CD4-positive, alpha-beta T cell treated with Interleukin-10 for 1 hour (primary cell): ENCODE data around the gene DPEP2.
A peak's percentile ranks its signal among the peaks of the same experiment; 100 is the strongest.
"Not testable (repeated sequence)": the region's sequence is repeated elsewhere in the genome, so short reads cannot be mapped to it uniquely, and the experiment has no call there.

Experiments used
- DNase-seq: peaks from one replicate; pipeline ENCODE4 v3.0.0-alpha.2; 2020

DPEP2 gene, protein sequence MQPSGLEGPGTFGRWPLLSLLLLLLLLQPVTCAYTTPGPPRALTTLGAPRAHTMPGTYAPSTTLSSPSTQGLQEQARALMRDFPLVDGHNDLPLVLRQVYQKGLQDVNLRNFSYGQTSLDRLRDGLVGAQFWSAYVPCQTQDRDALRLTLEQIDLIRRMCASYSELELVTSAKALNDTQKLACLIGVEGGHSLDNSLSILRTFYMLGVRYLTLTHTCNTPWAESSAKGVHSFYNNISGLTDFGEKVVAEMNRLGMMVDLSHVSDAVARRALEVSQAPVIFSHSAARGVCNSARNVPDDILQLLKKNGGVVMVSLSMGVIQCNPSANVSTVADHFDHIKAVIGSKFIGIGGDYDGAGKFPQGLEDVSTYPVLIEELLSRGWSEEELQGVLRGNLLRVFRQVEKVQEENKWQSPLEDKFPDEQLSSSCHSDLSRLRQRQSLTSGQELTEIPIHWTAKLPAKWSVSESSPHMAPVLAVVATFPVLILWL

DNA sequence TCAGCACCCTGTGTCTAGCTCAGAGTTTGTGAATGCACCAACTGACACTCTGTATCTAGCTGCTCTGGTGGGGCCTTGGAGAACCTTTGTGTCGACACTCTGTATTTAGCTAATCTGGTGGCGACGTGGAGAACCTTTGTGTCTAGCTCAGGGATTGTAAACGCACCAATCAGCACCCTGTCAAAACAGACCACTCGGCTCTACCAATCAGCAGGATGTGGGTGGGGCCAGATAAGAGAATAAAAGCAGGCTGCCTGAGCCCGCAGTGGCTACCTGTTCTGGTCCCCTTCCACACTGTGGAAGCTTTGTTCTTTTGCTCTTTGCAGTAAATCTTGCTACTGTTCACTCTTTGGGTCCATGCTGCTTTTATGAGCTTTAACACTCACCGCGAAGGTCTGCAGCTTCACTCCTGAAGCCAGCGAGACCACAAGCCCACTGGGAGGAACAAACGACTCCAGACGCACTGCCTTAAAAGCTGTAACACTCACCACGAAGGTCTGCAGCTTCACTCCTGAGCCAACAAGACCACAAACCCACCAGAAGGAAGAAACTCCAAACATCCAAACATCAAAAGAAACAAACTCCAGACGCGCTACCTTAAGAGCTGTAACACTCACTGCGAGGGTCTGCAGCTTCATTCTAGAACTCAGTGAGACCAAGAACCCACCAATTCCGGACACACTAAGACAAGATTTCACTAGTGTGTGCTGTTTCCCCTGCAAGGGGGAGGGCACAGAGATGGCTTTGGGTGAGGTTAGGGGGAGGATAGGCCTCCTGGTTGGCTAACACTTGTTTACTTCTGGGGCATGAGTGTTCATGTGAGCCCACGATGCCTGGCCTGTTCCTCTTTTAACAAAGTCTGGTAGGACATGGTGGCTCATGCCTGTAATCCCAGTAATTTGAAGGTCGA lies at the start of gene DPEP2:
DPEP2 (minus strand) TSS at position 706 of the 910 bp plus-strand sequence. CDS start 6,272 bp downstream, outside the sequence.
- DNase-seq = peak; percentile 62

DNA sequence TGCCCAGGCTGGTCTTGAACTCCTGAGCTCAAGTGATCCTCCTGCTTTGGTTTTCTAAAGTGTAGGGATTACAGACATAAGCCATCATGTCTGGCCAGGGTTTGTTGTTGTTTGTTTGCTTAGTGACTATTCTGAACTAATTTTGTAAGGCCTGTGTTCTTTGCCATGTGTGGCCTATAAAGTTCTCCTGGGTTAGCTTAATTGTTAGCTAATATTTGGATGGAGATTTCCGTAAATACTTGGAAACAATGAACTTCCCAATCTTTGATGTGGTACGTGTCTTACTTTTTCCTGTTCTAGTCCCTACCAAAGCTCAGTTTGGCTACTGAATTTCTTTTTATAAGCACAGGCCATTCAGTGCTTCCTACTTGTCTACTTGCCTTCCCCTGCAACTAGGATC lies 48.7 kb upstream of the DPEP2 start:
- DNase-seq = no peak

GRCh38 chr16:68046106-68046505 lies 46.8 kb upstream of the DPEP2 start:
- DNase-seq = no peak

DNA sequence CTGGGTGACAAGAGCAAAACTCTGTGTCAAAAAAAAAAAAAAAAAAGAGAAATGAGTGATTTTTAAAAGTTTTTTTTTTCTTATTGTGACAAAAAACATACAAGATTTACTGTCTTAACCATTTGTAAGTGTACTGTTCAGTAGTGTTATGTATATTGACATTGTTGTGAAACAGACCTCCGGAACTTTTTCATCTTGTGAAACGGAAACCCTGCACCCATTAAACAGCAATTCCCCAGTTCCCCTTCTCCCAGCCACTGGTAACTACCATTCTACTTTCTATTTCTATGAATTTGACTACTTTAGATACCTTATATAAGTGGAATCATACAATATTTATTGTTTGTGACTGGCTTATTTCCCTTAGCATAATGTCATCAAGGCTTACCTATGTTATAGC lies 42.5 kb upstream of the DPEP2 start:
- DNase-seq = no peak

DNA sequence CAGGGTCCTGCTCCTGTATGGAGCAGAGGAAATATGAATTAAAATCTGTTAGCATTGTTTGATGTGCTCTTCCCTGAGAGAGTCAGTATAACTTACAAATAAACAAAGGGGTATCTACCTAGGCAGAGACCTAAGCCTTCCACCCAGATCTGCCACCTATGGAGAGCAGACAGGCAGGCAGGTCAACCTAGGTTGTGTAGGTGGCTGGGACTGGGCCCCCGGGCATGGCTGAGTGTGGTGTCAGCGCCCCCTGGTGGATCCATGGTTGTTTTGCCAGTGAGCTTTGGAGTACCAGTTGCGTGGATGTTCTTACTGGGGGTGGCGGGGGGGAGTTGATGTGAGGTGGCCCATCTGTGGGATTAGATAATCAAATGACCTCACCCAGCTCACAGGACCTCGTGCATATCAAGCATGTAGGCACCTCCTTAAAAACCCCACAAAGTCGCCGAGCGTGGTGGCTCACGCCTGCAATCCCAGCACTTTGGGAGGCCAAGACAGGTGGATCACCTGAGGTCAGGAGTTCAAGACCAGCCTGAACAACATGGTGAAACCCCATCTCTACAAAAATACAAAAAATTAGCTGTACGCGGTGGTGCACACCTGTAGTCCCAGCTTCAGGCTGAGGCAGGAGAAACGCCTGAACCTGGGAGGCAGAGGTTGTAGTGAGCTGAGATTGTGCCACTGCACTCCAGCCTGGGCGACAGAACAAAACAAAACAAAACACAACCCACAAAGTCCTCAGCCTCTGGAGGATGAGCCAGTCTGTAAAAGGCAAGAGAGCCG lies 41.4 kb upstream of the DPEP2 start:
- peak; percentile 92 for DNase-seq

DNA sequence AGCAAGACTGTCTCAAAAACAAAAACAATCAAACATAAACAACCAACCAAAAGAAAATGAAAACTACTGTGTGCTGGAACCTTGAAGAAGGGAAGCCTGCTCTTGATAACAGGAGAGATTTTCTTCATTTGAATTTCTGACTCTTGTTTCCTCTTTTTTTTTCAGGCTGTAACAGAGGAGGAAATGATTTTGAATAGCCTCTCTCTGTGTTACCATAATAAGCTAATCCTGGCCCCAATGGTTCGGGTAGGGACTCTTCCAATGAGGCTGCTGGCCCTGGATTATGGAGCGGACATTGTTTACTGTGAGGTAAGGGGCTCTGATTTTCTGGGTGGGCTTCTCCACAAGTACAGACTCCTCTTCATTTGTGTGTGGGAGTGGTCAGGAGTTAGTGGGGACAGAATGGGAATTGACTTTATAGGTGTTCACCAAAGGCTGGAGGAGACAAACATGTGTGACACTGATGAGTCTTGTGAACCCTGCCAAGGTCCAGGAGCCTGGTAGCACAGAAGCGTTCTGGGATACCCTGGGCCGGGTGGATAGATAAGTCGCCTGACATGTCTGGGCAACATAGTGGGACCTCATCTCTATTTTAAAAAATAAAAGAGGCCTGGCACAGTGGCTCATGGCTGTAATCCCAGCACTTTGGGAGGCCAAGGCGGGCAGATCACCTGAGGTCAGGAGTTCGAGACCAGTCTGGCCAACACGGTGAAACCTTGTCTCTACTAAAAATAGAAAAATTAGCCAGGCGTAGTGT lies 38.7 kb upstream of the DPEP2 start:
- DNase-seq = no peak

DNA sequence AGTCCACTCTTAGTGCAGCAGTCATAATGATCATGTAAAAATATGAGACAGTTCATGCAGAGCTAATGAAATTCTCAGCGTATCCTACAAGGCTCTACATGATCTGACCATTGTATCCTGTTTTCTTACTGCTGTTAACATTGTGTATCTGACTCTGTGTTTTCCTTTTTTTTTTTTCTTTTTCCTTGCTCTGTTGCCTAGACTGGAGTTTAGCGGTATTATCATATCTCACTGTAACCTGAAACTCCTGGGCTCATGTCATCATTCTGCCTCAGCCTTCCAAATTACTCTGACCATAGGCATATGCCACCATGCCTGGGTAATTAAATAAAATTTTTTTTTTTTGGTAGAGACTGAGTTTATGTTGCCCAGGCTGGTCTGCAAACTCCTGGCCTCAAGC lies 35.9 kb upstream of the DPEP2 start:
- DNase-seq = no peak

DNA sequence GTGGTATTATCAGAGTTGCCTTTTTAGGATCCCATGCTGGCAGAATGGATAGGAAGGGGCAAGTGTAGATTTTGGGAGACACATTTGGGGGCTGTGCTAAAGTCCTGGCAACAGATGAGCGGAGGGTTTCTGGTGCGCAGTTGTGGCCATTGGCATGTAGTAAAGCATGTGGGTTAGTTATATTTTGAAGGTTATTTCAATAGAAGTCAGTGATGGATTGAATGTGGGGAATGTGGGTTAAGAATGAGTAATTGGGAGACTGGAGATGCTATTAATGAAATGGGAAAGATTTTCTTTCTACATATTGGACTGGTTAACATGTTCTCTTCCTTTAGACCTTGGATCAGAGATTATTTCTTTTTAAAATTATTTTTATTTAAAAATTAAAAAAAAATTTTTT lies 33.8 kb upstream of the DPEP2 start:
- no peak for DNase-seq

GRCh38 chr16:68031951-68032350 lies 32.7 kb upstream of the DPEP2 start:
- no peak for DNase-seq

DNA sequence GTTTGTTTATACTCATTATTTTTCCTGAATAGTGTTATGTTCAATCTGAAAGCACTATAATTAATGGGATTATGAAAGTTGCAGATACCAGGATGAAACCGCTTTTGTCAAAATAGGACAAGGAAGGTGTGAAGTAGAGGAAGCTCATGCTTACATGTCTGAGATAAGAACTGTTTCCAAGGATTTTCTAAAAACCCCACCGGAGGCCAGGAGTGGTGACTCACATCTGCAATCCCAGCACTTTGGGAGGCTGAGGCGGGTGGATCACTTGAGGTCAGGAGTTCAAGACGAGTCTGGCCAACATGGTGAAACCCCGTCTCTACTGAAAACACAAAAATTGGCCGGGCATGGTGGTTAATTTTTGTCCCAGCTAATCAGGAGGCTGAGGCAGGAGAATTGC lies 30.8 kb upstream of the DPEP2 start:
- DNase-seq = not testable (repeated sequence)

DNA sequence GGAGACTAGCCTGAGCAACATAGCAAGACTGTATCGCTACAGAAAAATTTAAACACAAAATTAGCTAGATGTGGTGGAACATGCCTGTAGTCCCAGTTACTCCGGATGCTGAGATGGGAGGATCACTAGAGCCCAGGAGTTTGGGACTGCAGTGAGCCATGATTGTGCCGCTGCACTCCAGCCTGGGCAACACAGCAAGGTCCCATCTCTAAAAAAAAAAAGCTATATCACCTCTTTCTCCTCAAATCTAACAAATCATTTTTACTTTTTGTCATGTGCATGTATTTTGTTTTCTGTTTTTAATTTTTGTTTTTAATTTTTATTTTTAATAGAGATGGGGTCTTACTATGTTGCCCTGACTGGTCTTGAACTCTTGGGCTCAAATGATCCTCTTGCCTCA lies 29.7 kb upstream of the DPEP2 start:
- no peak for DNase-seq

DNA sequence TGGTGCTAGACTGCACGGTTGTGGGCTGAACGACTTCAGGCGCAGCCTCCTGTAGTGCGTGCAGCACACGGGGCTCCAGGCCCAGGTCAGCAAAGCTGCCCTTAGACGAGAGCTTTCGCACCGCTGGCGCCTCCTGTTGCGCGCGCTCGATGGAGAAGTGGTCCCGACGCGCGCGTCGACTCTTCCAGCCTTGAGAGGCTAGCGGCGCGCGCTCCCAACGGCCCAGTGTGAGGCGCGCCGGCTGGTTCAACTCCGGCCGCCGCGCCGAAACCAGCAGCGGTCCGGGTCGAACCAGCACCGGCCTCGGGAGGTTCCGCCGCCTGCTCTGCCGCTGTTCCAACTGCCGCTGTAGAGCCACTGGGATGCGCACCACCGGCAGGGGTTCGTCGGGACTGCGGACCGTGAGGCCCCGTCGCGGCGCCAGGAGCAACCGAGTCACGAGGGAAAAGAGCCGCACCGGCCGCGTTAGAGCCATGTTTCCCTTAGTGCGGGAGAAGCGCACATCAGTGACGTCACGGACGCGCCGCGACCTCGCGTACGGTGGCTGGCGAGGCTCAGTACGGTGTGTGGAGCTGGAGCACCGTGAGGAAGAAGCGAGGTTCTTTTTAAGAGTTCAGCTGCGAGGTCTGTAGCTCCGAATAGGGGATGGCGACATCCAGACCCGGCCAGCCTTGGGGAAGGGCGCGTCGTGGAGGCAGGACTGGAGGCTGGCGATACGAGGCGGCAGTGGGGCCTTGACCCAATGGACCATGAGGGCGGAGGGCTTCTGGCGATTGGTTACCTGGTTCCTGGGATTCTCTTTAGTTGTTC lies 23.6 kb upstream of the DPEP2 start, which contains the start of the genes DDX28 and DUS2:
DDX28 (minus strand) TSS at position 505 of the 810 bp plus-strand sequence; CDS start at position 475, 30 bp downstream.
DUS2 (plus strand) TSS at position 557 of the 810 bp plus-strand sequence. CDS start 14,740 bp downstream, outside the sequence.
- DNase-seq = peak; percentile 95

GRCh38 chr16:68022278-68022727 lies 23.0 kb upstream of the DPEP2 start:
- DNase-seq = no peak

DNA sequence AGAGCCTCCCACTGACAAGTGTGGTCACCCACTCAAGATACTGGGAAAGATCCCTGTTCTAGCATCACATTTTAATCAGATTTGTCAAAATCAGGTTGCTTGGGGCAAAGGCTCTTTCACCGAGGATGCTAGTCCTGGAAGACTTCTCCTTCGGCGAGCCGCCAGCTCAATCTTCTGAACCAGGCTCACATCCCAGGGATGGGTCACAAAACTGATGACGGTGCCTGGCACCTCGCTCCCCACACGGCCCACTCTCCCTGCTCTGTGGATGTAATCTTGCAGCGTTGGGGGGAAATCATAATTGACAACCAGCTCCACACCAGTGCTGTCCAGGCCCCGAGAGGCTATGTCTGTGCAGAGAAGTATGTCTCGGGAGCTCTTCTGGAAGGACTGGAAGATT lies 22.2 kb upstream of the DPEP2 start:
- DNase-seq = no peak

DNA sequence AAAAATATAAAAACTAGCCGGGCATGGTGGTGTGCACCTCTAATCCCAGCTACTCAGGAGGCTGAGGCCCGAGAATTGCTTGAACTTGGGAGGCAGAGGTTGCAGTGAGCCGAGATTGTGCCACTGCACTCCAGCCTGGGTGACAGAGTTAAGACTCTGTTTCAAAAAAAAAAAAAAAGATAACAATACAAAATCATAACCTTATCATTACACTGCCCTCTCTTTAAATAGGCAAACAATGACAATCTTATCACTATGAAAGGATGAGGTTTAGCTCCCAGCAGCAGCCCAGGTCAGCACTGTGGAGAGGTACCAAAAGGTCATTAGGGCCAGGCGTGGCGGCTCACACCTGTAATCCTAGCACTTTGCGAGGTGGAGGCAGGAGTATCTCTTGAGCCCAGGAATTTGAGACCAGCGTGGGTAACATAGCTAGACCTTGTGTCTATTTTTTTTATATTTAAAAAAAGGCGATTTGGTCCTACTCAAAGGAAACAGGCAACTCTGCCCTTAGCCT lies 19.9 kb upstream of the DPEP2 start:
- no peak for DNase-seq

DNA sequence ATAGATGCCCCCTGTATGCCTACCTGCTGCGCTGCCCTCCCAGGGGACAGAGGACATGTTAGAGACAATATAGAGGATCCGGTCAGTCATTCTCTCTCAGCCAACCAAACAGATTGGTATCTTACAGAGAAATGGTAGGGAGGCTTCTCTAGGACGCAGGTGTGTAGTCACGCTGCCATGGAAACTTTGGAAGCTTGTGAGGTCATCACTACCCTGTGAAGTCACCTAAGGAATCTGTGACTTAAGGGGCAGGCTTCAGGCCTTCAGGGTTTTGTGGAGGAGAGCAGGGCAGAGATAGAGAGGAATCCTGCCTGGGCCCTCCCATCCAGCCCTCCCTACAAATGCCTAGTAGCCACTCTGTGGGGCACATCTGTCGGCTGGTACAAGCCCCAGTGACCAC lies 16.4 kb upstream of the DPEP2 start, which contains the start of gene DPEP2NB:
DPEP2NB (minus strand) TSS at position 231 of the 400 bp plus-strand sequence; CDS start at position 90, 141 bp downstream.
- no peak for DNase-seq

DNA sequence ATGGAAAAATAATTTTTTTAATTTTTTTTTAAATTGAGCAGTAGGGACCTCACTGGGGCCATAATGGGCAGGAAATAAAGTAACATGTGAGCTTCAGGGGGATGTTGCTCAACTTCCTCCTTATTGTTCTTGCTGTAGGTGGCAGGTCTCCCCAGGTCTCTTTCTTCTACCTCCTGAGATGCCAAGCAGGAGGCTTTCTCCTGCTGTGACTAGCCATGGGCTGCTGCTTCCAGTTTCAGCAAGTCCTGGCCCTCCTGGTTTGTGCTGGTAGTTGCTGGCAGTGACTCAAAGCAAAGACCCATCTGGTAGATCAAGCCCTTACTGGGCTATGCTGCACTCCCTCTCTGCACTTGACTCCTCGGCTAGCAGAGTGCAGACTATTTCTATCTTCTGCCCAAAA lies 14.2 kb upstream of the DPEP2 start:
- no peak for DNase-seq

DNA sequence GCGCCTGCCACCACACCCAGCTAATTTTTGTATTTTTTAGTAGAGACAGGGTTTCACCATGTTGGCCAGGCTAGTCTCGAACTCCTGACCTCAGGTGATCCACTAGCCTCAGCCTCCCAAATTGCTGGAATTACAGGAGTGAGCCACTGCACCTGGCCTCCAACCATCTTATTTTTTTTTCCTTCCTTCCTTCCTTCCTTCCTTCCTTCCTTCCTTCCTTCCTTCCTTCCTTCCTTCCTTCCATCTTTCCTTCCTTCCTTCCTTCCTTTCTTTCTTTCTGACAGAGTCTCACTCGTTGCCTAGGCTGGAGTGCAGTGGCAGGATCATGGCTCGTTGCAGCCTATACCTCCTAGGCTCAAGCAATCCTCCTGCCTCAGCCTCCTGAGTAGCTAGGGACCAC lies 10.6 kb upstream of the DPEP2 start:
- DNase-seq = not testable (repeated sequence)

- no peak for DNase-seq
Observed at GRCh38 chr16:68009157-68009735, 10.0 kb upstream of the DPEP2 start.

- peak; percentile 70 for DNase-seq
Observed at GRCh38 chr16:68005786-68006286, 6.6 kb upstream of the DPEP2 start.
